Progenitor cell of endocrine pancreas (in vitro differentiated cells): ENCODE results near the gene PRADC1. TPM values are rescaled to one million over a fixed set of nuclear protein-coding genes. Genes with fewer than 3 reads are reported as not detected.
A peak's percentile ranks its signal among the peaks of the same experiment; 100 is the strongest.

Experiments
- DNase-seq: peaks from one replicate; pipeline ENCODE4 v3.0.0; 2021; ENCODE audit warnings: low spot score; ENCODE audit not compliant: unreplicated experiment
- H3K27ac Mint-ChIP-seq: 2 replicates; pipeline ENCODE4 v1.8.0; 2021; ENCODE audit warnings: mild to moderate bottlenecking, moderate library complexity, mixed read lengths
- H3K27me3 Mint-ChIP-seq: 2 replicates; pipeline ENCODE4 v1.8.0; 2021; ENCODE audit warnings: mixed read lengths
- H3K36me3 Mint-ChIP-seq: 2 replicates; pipeline ENCODE4 v1.8.0; 2022; ENCODE audit warnings: mixed read lengths; ENCODE audit not compliant: insufficient read depth
- H3K4me1 Mint-ChIP-seq: 2 replicates; pipeline ENCODE4 v1.8.0; 2021; ENCODE audit warnings: low read depth, mixed read lengths
- H3K4me3 Mint-ChIP-seq: 2 replicates; pipeline ENCODE4 v1.8.0; 2021; ENCODE audit warnings: low read depth, mild to moderate bottlenecking, moderate library complexity, mixed read lengths
- H3K9me3 Mint-ChIP-seq: 2 replicates; pipeline ENCODE4 v1.8.0; 2021; ENCODE audit warnings: low read depth, mixed read lengths
- CTCF ChIP-seq: fragments of 200-600 bp; sonication (generic); IDR thresholded peaks from one replicate; pipeline ENCODE4 v1.5.0; 2021; ENCODE audit warnings: antibody characterized with exemption, mild to moderate bottlenecking; ENCODE audit not compliant: unreplicated experiment
- total RNA-seq: library from RNA; stranded (reverse); gene quantifications from 2 replicates; pipeline ENCODE4 v1.2.1, GENCODE V29; 2021

PRADC1 gene
- total RNA-seq, 1 donor from 2014 or later = 9.8 TPM

GRCh38 chr2:73268830-73269685, 36.0 kb upstream of the PRADC1 start:
- Mint-ChIP-seq H3K4me3 (peak overlapping the region; percentile 53), H3K36me3 (no peaks in the 10 kb centered on the region), H3K27ac (no peak overlapping the region), H3K4me1 (peaks cover 3% of the 10 kb centered on the region), H3K27me3 (peaks cover 46% of the 10 kb centered on the region), H3K9me3 (no peaks in the 10 kb centered on the region)
- TF ChIP-seq CTCF = peak; percentile 39
- no peak for DNase-seq

GRCh38 chr2:73268366-73268829, 35.4 kb upstream of the PRADC1 start:
- Mint-ChIP-seq H3K4me1 (peaks cover 3% of the 10 kb centered on the region), H3K27ac (no peak overlapping the region), H3K4me3 (peak overlapping the region; percentile 53), H3K36me3 (no peaks in the 10 kb centered on the region), H3K27me3 (peaks cover 46% of the 10 kb centered on the region), H3K9me3 (no peaks in the 10 kb centered on the region)
- DNase-seq = no peak
- TF ChIP-seq CTCF = no peak

GRCh38 chr2:73267008-73267407, 34.0 kb upstream of the PRADC1 start:
- TF ChIP-seq CTCF = no peak
- H3K27ac Mint-ChIP-seq = no peak overlapping the region
- no peaks in the 10 kb centered on the region for H3K9me3 Mint-ChIP-seq
- peaks cover 45% of the 10 kb centered on the region for H3K27me3 Mint-ChIP-seq
- H3K4me1 Mint-ChIP-seq = peaks cover 3% of the 10 kb centered on the region
- no peak overlapping the region for H3K4me3 Mint-ChIP-seq
- no peak for DNase-seq
- no peaks in the 10 kb centered on the region for H3K36me3 Mint-ChIP-seq

GRCh38 chr2:73266061-73266901, 33.2 kb upstream of the PRADC1 start:
- peaks cover 3% of the 10 kb centered on the region for H3K4me1 Mint-ChIP-seq
- TF ChIP-seq CTCF = no peak
- H3K36me3 Mint-ChIP-seq = no peaks in the 10 kb centered on the region
- no peaks in the 10 kb centered on the region for H3K9me3 Mint-ChIP-seq
- peaks cover 40% of the 10 kb centered on the region for H3K27me3 Mint-ChIP-seq
- DNase-seq = no peak
- H3K27ac Mint-ChIP-seq = no peak overlapping the region
- no peak overlapping the region for H3K4me3 Mint-ChIP-seq

GRCh38 chr2:73265298-73266060, 32.4 kb upstream of the PRADC1 start:
- no peak for TF ChIP-seq CTCF
- Mint-ChIP-seq H3K4me1 (peaks cover 3% of the 10 kb centered on the region), H3K36me3 (no peaks in the 10 kb centered on the region), H3K27me3 (peaks cover 33% of the 10 kb centered on the region), H3K27ac (no peak overlapping the region), H3K4me3 (no peak overlapping the region), H3K9me3 (no peaks in the 10 kb centered on the region)
- no peak for DNase-seq
